GM23338 (cell line): ENCODE measurements around the gene SIAE. TPM values are rescaled to one million over a fixed set of nuclear protein-coding genes. Genes with fewer than 3 reads are reported as not detected.

Experiments used
- ATAC-seq: fragments of 200-7000 bp; cut with Tn5 transposase; 3 replicates; pipeline ENCODE4 v1.9.1; 2020
- DNase-seq: peaks from one replicate; pipeline ENCODE4 v3.0.0-alpha.2; 2015; ENCODE audit warnings: low spot score
- H2AFZ ChIP-seq: fragments of 200-600 bp; sonication (generic); 2 replicates; pipeline ENCODE4 v1.8.0; 2016; ENCODE audit warnings: antibody characterized with exemption, mild to moderate bottlenecking, moderate library complexity
- H3F3A ChIP-seq: fragments of 200-600 bp; sonication (generic); replicated peaks from 2 replicates; pipeline ENCODE4 v1.8.0; 2017; ENCODE audit warnings: antibody characterized with exemption, mixed run types, low read depth
- H3K27ac ChIP-seq: fragments of 200-600 bp; sonication (generic); 2 replicates; pipeline ENCODE4 v1.6.1; 2016; ENCODE audit warnings: low read depth
- H3K27me3 ChIP-seq: fragments of 200-600 bp; sonication (generic); 2 replicates; pipeline ENCODE4 v1.8.0; 2016; ENCODE audit warnings: mild to moderate bottlenecking, mixed run types, moderate library complexity; ENCODE audit not compliant: insufficient read depth
- H3K36me3 ChIP-seq: fragments of 200-600 bp; sonication (generic); 2 replicates; pipeline ENCODE4 v1.8.0; 2016; ENCODE audit warnings: mild to moderate bottlenecking; ENCODE audit not compliant: insufficient read depth
- H3K4me1 ChIP-seq: fragments of 200-600 bp; sonication (generic); 2 replicates; pipeline ENCODE4 v1.8.0; 2016; ENCODE audit warnings: mild to moderate bottlenecking, moderate library complexity; ENCODE audit not compliant: insufficient read depth
- H3K4me2 ChIP-seq: fragments of 200-600 bp; sonication (generic); 2 replicates; pipeline ENCODE4 v1.7.1; 2017; ENCODE audit warnings: mixed run types
- H3K4me3 ChIP-seq: fragments of 200-600 bp; sonication (generic); 2 replicates; pipeline ENCODE4 v1.6.1; 2016; ENCODE audit warnings: mixed run types
- H3K79me2 ChIP-seq: fragments of 200-600 bp; sonication (generic); replicated peaks from 2 replicates; pipeline ENCODE4 v1.8.0; 2017; ENCODE audit warnings: mild to moderate bottlenecking; ENCODE audit not compliant: insufficient read depth
- H3K9me2 ChIP-seq: fragments of 200-600 bp; sonication (generic); 2 replicates; pipeline ENCODE4 v1.8.0; 2017; ENCODE audit not compliant: insufficient read depth
- H4K20me1 ChIP-seq: fragments of 200-600 bp; sonication (generic); replicated peaks from 2 replicates; pipeline ENCODE4 v1.8.0; 2017; ENCODE audit warnings: mild to moderate bottlenecking; ENCODE audit not compliant: insufficient read depth
- H3K27ac Mint-ChIP-seq: 2 replicates; pipeline ENCODE4 v1.8.0; 2020; ENCODE audit warnings: inconsistent platforms, mild to moderate bottlenecking, moderate library complexity, mixed read lengths
- H3K27me3 Mint-ChIP-seq: 3 replicates; pipeline ENCODE4 v1.8.0; 2022; ENCODE audit warnings: low read depth, mild to moderate bottlenecking, moderate library complexity, mixed read lengths, inconsistent platforms; ENCODE audit not compliant: insufficient read depth, poor library complexity
- H3K36me3 Mint-ChIP-seq: 3 replicates; pipeline ENCODE4 v1.8.0; 2021; ENCODE audit warnings: low read depth, mild to moderate bottlenecking, inconsistent platforms, moderate library complexity, mixed read lengths
- H3K4me1 Mint-ChIP-seq: 3 replicates; pipeline ENCODE4 v1.8.0; 2020; ENCODE audit warnings: mild to moderate bottlenecking, inconsistent platforms, mixed read lengths
- H3K4me3 Mint-ChIP-seq: 3 replicates; pipeline ENCODE4 v1.8.0; 2021; ENCODE audit warnings: moderate library complexity, mild to moderate bottlenecking, inconsistent platforms, mixed read lengths
- H3K9me3 Mint-ChIP-seq: 3 replicates; pipeline ENCODE4 v1.8.0; 2020; ENCODE audit warnings: moderate library complexity, mild to moderate bottlenecking, inconsistent platforms, mixed read lengths
- CTCF ChIP-seq, 2 experiments: fragments of 200-600 bp in 1 of 2; sonication (generic) in 1 of 2; conservative IDR thresholded peaks; 2 replicates each; pipeline versions ENCODE4 v1.5.1 to v1.6.1; 2016 to 2017; ENCODE audit warnings: antibody characterized with exemption in 2 of 2, low read depth in 2 of 2, mild to moderate bottlenecking in 2 of 2, moderate library complexity in 1 of 2
- ETS1 ChIP-seq: IDR thresholded peaks from 2 replicates; pipeline ENCODE4 v1.6.1; 2016; ENCODE audit warnings: antibody characterized with exemption
- EZH2 ChIP-seq: fragments of 200-600 bp; sonication (generic); IDR thresholded peaks from one replicate; pipeline ENCODE4 v1.8.0; 2017; ENCODE audit warnings: antibody characterized with exemption, mild to moderate bottlenecking, low read depth; ENCODE audit not compliant: unreplicated experiment
- EZH2phosphoT487 ChIP-seq: fragments of 200-600 bp; sonication (generic); IDR thresholded peaks from one replicate; pipeline ENCODE4 v1.8.1; 2018; ENCODE audit warnings: antibody characterized with exemption; ENCODE audit not compliant: unreplicated experiment
- JUNB ChIP-seq: IDR thresholded peaks from one replicate; pipeline ENCODE4 v1.6.1; 2016; ENCODE audit warnings: antibody characterized with exemption; ENCODE audit not compliant: unreplicated experiment
- NANOG ChIP-seq: IDR thresholded peaks from 2 replicates; pipeline ENCODE4 v1.6.1; 2016; ENCODE audit warnings: antibody characterized with exemption, borderline replicate concordance
- POLR2AphosphoS5 ChIP-seq: IDR thresholded peaks from 2 replicates; pipeline ENCODE4 v1.6.1; 2016; ENCODE audit warnings: antibody characterized with exemption, low read depth
- STAT1 ChIP-seq: IDR thresholded peaks from one replicate; pipeline ENCODE4 v1.6.1; 2016; ENCODE audit warnings: antibody characterized with exemption; ENCODE audit not compliant: unreplicated experiment
- ZNF114 ChIP-seq: fragments of 250-450 bp; sonication (Bioruptor Pico); IDR thresholded peaks from 2 replicates; pipeline ENCODE4 v1.5.0; 2020; ENCODE audit warnings: mild to moderate bottlenecking, moderate library complexity
- ZNF331 ChIP-seq: fragments of 250-450 bp; sonication (Bioruptor Pico); IDR thresholded peaks from 2 replicates; pipeline ENCODE4 v1.5.0; 2020; ENCODE audit warnings: low read depth, mild to moderate bottlenecking, moderate library complexity
- ZNF462 ChIP-seq: fragments of 250-450 bp; sonication (Bioruptor Pico); IDR thresholded peaks from 2 replicates; pipeline ENCODE4 v1.5.0; 2020; ENCODE audit warnings: mild to moderate bottlenecking, moderate library complexity
- polyA plus RNA-seq: library from polyadenylated mRNA; unstranded; fragments of >200 nt; fragmentation: Nextera tagmentation; extraction: Ambion mirVana; gene quantifications from 2 replicates; pipeline ENCODE4 v1.2.1, GENCODE V29; 2016
- total RNA-seq: library from RNA; depleted of rRNA; stranded (reverse); fragments of >200 nt; shearing (Covaris generic); gene quantifications from 2 replicates; pipeline ENCODE4 v1.2.3, GENCODE V29; 2014
- TF ChIP-seq, protein P1 (sequence below): IDR thresholded peaks from one replicate; pipeline ENCODE4 v1.6.1; 2018; ENCODE audit warnings: antibody characterized with exemption; ENCODE audit not compliant: unreplicated experiment

The SIAE gene
- total and polyA plus RNA-seq, 2 experiments from 2014 or later = 1.1 to 1.7 TPM

GRCh38 chr11:124592627-124593026 is 80.9 kb downstream of the SIAE start:
- Histone ChIP-seq H3K36me3 (no peaks in the 10 kb centered on the region), H4K20me1 (no peaks in the 10 kb centered on the region), H3K27ac (no peak overlapping the region), H3K79me2 (no peaks in the 10 kb centered on the region), H3K4me1 (no peaks in the 10 kb centered on the region), H2AFZ (no peak overlapping the region), H3K27me3 (no peaks in the 10 kb centered on the region), H3K4me3 (no peak overlapping the region), H3K9me2 (no peaks in the 10 kb centered on the region), H3K4me2 (no peak overlapping the region), H3F3A (no peaks in the 10 kb centered on the region)
- ATAC-seq (no peak), DNase-seq (no peak)
- TF ChIP-seq EZH2 (no peak), CTCF (conservative IDR thresholded peaks at IDR 0.05; ENCODE audit: low read depth in 2 of 2) (no peak), ZNF331 (CRISPR knock-in tag) (no peak), EZH2phosphoT487 (no peak), ETS1 (no peak), POLR2AphosphoS5 (no peak), NANOG (no peak), JUNB (no peak), STAT1 (no peak), ZNF114 (CRISPR knock-in tag) (no peak), ZNF462 (CRISPR knock-in tag) (no peak)
- TF ChIP-seq, protein P1, sequence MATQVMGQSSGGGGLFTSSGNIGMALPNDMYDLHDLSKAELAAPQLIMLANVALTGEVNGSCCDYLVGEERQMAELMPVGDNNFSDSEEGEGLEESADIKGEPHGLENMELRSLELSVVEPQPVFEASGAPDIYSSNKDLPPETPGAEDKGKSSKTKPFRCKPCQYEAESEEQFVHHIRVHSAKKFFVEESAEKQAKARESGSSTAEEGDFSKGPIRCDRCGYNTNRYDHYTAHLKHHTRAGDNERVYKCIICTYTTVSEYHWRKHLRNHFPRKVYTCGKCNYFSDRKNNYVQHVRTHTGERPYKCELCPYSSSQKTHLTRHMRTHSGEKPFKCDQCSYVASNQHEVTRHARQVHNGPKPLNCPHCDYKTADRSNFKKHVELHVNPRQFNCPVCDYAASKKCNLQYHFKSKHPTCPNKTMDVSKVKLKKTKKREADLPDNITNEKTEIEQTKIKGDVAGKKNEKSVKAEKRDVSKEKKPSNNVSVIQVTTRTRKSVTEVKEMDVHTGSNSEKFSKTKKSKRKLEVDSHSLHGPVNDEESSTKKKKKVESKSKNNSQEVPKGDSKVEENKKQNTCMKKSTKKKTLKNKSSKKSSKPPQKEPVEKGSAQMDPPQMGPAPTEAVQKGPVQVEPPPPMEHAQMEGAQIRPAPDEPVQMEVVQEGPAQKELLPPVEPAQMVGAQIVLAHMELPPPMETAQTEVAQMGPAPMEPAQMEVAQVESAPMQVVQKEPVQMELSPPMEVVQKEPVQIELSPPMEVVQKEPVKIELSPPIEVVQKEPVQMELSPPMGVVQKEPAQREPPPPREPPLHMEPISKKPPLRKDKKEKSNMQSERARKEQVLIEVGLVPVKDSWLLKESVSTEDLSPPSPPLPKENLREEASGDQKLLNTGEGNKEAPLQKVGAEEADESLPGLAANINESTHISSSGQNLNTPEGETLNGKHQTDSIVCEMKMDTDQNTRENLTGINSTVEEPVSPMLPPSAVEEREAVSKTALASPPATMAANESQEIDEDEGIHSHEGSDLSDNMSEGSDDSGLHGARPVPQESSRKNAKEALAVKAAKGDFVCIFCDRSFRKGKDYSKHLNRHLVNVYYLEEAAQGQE = no peak
- Mint-ChIP-seq H3K27me3 (no peaks in the 10 kb centered on the region), H3K4me1 (no peaks in the 10 kb centered on the region), H3K27ac (no peak overlapping the region), H3K36me3 (no peaks in the 10 kb centered on the region), H3K9me3 (no peaks in the 10 kb centered on the region), H3K4me3 (no peak overlapping the region)
